ENCODE results near the gene SPATA21. TPM values are rescaled to one million over a fixed set of nuclear protein-coding genes. Genes with fewer than 3 reads are reported as not detected.

Gene SPATA21
- total and polyA plus RNA-seq, 5 donors from 2014 or later, result not detected

DNA sequence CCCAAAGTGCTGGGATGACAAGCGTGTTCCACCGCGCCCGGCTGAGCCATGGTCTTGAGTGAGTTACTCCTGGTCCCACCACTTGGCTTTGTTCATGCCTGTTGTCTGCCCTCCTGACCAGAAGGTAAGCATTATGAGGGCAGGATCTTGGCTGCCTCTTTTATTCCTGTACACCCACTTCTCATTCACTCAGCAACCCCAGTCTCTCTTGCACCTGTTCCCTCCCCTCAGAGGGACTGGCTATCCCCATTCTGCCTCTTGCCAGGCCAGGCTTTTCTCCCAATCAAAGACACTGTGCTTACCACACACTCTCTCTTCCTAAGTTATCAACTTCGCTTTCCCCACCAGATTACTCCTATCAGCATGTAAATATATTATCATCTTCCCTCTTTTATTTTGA, 26.4 kb downstream of the SPATA21 start:
- H3K27me3 ChIP-seq (ENCODE audit: control insufficient read depth, insufficient read depth, low read length), result no peaks in the 10 kb centered on the region
- H3K27ac ChIP-seq (ENCODE audit: insufficient read depth, low read length, poor library complexity, severe bottlenecking), result no peak overlapping the region
- no peaks in the 10 kb centered on the region for H3K9me3 ChIP-seq (ENCODE audit: control insufficient read depth in 2 of 2, low read length in 2 of 2)
- H3K27ac Mint-ChIP-seq, result peak overlapping the region in 1 of 3 donors; percentile 84
- H3K27me3 Mint-ChIP-seq, result peaks cover 21% of the 10 kb centered on the region
- no peaks in the 10 kb centered on the region for H3K36me3 ChIP-seq (ENCODE audit: control insufficient read depth, insufficient read depth, low read length)
- DNase-seq (no peak), ATAC-seq (ENCODE audit: low read depth in 2 of 2) (no peak)
- H3K4me3 ChIP-seq (ENCODE audit: low read depth, low read length), result no peak overlapping the region
- H3K4me1 Mint-ChIP-seq, result peaks cover 0 to 3% (median 0%) of the 10 kb centered on the region in 4 donors
- no peaks in the 10 kb centered on the region for H3K36me3 Mint-ChIP-seq
- H3K4me1 ChIP-seq (ENCODE audit: control insufficient read depth, insufficient read depth, low read length, poor library complexity, severe bottlenecking), result no peaks in the 10 kb centered on the region
- H3K4me3 Mint-ChIP-seq, result no peak overlapping the region
- H3K9me3 Mint-ChIP-seq, result peaks cover 0 to 2% (median 0%) of the 10 kb centered on the region in 7 donors

DNA sequence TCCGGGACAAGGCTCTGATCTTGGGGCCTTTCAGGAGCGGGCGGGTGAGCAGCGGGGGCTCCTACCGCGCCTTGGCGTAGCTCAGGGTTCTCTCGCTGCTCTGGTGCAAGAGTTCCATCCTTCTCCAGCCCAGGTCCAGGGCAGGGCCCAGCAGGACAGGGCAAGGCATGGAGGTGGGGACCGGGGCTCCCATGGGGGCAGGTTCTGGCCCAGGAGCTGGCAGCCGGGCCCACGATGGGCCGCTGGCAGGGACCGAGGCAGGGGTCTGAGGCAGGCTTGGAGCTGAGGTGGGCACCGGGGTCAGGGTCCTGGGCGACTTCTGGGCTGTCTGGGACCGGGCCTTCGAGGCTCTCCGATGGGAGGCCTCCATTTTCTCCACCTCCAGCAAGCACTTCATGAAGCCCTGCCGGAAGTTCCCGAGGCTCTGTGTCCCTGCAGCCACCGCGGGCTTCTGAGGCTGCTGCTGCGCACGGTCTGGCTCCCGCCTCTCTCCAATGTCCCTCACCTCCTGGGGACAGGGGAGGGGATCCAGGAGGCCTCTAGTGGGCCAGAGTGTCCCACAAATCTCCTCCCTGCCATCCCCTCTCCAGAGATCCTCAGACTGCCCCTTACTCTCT, 27.6 kb downstream of the SPATA21 start:
- no peaks in the 10 kb centered on the region for H3K36me3 ChIP-seq (ENCODE audit: control insufficient read depth, insufficient read depth, low read length)
- H3K4me1 ChIP-seq (ENCODE audit: control insufficient read depth, insufficient read depth, low read length, poor library complexity, severe bottlenecking), result no peaks in the 10 kb centered on the region
- Mint-ChIP-seq H3K27me3 (peaks cover 21% of the 10 kb centered on the region), H3K9me3 (peaks cover 0 to 2% (median 0%) of the 10 kb centered on the region in 7 donors), H3K36me3 (no peaks in the 10 kb centered on the region), H3K27ac (peak overlapping the region in 2 of 3 donors; percentile 48 to 54), H3K4me1 (peaks cover 0 to 3% (median 0%) of the 10 kb centered on the region in 4 donors), H3K4me3 (no peak overlapping the region)
- ATAC-seq (ENCODE audit: low read depth in 2 of 2), result no peak
- no peak overlapping the region for H3K4me3 ChIP-seq (ENCODE audit: low read depth, low read length)
- DNase-seq, result no peak
- H3K27ac ChIP-seq (ENCODE audit: insufficient read depth, low read length, poor library complexity, severe bottlenecking), result no peak overlapping the region
- H3K27me3 ChIP-seq (ENCODE audit: control insufficient read depth, insufficient read depth, low read length), result no peaks in the 10 kb centered on the region
- no peaks in the 10 kb centered on the region for H3K9me3 ChIP-seq (ENCODE audit: control insufficient read depth in 2 of 2, low read length in 2 of 2)

DNA sequence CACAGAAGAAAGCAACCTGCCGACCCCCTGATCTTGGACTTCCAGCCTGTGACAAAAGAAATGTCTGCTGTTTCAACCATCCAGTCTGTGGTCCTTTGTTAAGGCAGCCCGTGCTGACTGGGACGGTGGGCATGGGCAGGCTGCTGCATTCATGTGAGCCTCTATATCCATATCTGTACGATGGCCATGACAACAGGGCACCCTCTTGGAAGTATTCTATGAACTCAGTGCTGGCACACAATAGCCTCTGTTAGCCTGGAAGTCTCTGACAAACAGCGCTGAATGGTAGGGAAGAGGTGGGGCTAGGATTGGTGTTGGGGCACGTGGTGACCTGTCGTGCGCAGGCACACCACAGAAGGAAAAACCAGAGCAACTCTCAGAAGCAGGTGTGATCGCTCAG, 30.4 kb downstream of the SPATA21 start:
- H3K36me3 ChIP-seq (ENCODE audit: control insufficient read depth, insufficient read depth, low read length), result no peaks in the 10 kb centered on the region
- Mint-ChIP-seq H3K4me3 (no peak overlapping the region), H3K9me3 (no peaks in the 10 kb centered on the region), H3K27me3 (peaks cover 7% of the 10 kb centered on the region), H3K27ac (no peak overlapping the region), H3K36me3 (no peaks in the 10 kb centered on the region), H3K4me1 (peaks cover 0 to 3% (median 0%) of the 10 kb centered on the region in 4 donors)
- H3K27me3 ChIP-seq (ENCODE audit: control insufficient read depth, insufficient read depth, low read length), result no peaks in the 10 kb centered on the region
- no peaks in the 10 kb centered on the region for H3K4me1 ChIP-seq (ENCODE audit: control insufficient read depth, insufficient read depth, low read length, poor library complexity, severe bottlenecking)
- DNase-seq (no peak), ATAC-seq (ENCODE audit: low read depth in 2 of 2) (no peak)
- no peak overlapping the region for H3K4me3 ChIP-seq (ENCODE audit: low read depth, low read length)
- H3K9me3 ChIP-seq (ENCODE audit: control insufficient read depth in 2 of 2, low read length in 2 of 2), result no peaks in the 10 kb centered on the region
- H3K27ac ChIP-seq (ENCODE audit: insufficient read depth, low read length, poor library complexity, severe bottlenecking), result no peak overlapping the region

DNA sequence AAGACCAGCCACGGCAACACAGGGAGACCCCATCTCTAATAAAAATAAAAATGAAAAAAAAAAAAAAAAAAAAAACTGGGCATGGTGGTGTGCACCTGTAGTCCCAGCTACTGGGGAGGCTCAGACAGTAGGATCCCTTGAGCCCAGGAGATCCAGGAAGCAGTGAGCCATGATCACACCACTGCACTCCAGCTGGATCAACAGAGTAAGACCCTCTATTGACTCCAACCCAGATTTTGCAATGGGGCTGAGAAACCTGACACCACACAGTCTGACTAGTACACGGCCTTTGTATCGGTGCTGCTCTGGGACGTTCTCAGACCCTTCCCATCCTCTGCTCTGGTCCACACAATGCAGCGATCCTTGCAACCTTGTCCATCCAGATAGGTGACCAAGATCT, 31.8 kb downstream of the SPATA21 start:
- Mint-ChIP-seq H3K9me3 (no peaks in the 10 kb centered on the region), H3K4me1 (peaks cover 0 to 3% (median 1%) of the 10 kb centered on the region in 4 donors), H3K27ac (no peak overlapping the region), H3K36me3 (no peaks in the 10 kb centered on the region), H3K27me3 (no peaks in the 10 kb centered on the region), H3K4me3 (no peak overlapping the region)
- no peak overlapping the region for H3K27ac ChIP-seq (ENCODE audit: insufficient read depth, low read length, poor library complexity, severe bottlenecking)
- no peaks in the 10 kb centered on the region for H3K9me3 ChIP-seq (ENCODE audit: control insufficient read depth in 2 of 2, low read length in 2 of 2)
- H3K27me3 ChIP-seq (ENCODE audit: control insufficient read depth, insufficient read depth, low read length), result no peaks in the 10 kb centered on the region
- ATAC-seq (ENCODE audit: low read depth in 2 of 2), result no peak
- no peaks in the 10 kb centered on the region for H3K4me1 ChIP-seq (ENCODE audit: control insufficient read depth, insufficient read depth, low read length, poor library complexity, severe bottlenecking)
- no peak for DNase-seq
- H3K4me3 ChIP-seq (ENCODE audit: low read depth, low read length), result no peak overlapping the region
- H3K36me3 ChIP-seq (ENCODE audit: control insufficient read depth, insufficient read depth, low read length), result no peaks in the 10 kb centered on the region

DNA sequence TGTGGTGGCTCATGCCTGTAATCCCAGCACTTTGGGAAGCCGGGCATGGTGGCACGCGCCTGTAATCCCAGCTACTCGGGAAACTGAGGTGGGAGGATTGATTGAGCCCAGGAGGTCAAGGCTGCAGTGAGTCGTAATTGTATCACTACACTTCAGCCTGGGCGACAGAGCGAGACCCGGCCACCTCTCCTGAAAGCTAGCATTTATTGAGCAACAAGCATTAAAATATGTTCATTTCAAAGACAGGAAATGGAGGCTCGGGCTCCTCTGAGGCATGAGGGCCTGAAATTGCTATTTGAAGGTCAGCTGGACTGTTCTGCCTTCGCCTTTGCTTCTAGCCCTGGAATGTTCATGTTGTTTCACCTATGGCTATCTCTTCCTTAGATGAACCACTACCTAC, 34.5 kb downstream of the SPATA21 start:
- Histone ChIP-seq H3K27me3 (ENCODE audit: control insufficient read depth, insufficient read depth, low read length) (no peaks in the 10 kb centered on the region), H3K4me3 (ENCODE audit: low read depth, low read length) (no peak overlapping the region), H3K36me3 (ENCODE audit: control insufficient read depth, insufficient read depth, low read length) (peaks cover 3% of the 10 kb centered on the region), H3K9me3 (ENCODE audit: control insufficient read depth in 2 of 2, low read length in 2 of 2) (no peaks in the 10 kb centered on the region), H3K4me1 (ENCODE audit: control insufficient read depth, insufficient read depth, low read length, poor library complexity, severe bottlenecking) (no peaks in the 10 kb centered on the region), H3K27ac (ENCODE audit: insufficient read depth, low read length, poor library complexity, severe bottlenecking) (no peak overlapping the region)
- Mint-ChIP-seq H3K9me3 (no peaks in the 10 kb centered on the region), H3K4me1 (peaks cover 0 to 10% (median 5%) of the 10 kb centered on the region in 4 donors), H3K4me3 (no peak overlapping the region), H3K27me3 (no peaks in the 10 kb centered on the region), H3K36me3 (no peaks in the 10 kb centered on the region), H3K27ac (peak overlapping the region in 1 of 3 donors; percentile 82)
- DNase-seq (no peak), ATAC-seq (ENCODE audit: low read depth in 2 of 2) (no peak)

DNA sequence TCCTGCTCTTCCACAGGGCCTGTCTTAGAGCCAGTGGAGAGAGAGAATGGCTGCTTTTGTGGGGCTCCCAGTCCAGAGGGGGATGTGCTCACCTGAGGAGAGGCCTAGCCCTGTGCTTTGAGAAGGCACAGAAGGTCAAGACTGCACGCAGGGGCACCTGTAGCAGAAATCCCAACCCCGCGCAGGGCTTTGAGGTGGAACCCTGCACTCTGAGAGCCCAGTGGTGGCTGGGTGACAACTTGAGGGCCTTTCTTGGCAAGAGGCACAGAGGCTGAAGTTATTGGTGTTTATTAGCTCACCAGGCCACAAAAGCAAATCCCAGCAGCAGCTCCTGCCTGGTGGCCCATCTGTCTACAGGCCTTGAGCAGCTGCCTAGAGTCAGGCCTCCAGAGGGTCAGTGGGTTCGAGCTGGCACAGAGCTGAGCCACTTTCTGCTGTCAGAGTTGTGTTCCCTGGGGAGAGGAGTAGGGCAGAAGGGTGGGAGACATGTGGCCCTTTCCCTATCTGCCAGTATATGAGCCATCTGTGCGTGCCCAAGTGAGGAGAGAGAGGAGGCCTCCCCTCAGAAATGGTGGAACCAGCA, 38.8 kb downstream of the SPATA21 start:
- Histone ChIP-seq H3K36me3 (ENCODE audit: control insufficient read depth, insufficient read depth, low read length) (peaks cover 39% of the 10 kb centered on the region), H3K4me1 (ENCODE audit: control insufficient read depth, insufficient read depth, low read length, poor library complexity, severe bottlenecking) (no peaks in the 10 kb centered on the region), H3K9me3 (ENCODE audit: control insufficient read depth in 2 of 2, low read length in 2 of 2) (no peaks in the 10 kb centered on the region), H3K27me3 (ENCODE audit: control insufficient read depth, insufficient read depth, low read length) (no peaks in the 10 kb centered on the region), H3K4me3 (ENCODE audit: low read depth, low read length) (no peak overlapping the region), H3K27ac (ENCODE audit: insufficient read depth, low read length, poor library complexity, severe bottlenecking) (no peak overlapping the region)
- peaks cover 0 to 15% (median 4%) of the 10 kb centered on the region in 4 donors for H3K4me1 Mint-ChIP-seq
- ATAC-seq (ENCODE audit: low read depth in 2 of 2) (no peak), DNase-seq (no peak)
- peak overlapping the region in 2 of 3 donors; percentile 62 to 96 for H3K27ac Mint-ChIP-seq
- H3K4me3 Mint-ChIP-seq, result no peak overlapping the region
- no peaks in the 10 kb centered on the region for H3K9me3 Mint-ChIP-seq
- H3K36me3 Mint-ChIP-seq, result peaks cover 10% of the 10 kb centered on the region
- H3K27me3 Mint-ChIP-seq, result no peaks in the 10 kb centered on the region

DNA sequence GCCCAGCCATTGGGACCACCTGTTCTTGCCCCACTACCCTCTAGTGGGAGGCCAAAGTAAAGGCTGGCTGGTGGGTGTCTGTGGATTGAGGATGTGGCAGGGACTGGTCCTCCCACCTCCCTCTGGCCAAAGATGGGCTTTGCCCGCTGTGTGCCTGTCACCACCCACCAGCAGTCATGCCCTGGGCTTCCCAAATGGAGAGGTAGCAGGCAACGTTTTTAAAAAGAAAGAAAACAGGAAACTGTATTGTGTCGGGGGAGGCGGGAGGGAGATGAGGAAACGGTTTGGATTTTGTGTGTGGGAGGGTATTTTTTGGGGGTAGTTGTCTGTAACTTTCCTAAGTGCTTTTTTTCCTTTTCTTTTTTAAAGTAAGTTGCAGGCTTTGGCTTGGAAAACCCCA, 40.1 kb downstream of the SPATA21 start:
- no peak overlapping the region for H3K4me3 ChIP-seq (ENCODE audit: low read depth, low read length)
- Mint-ChIP-seq H3K4me3 (no peak overlapping the region), H3K27ac (peak overlapping the region in 2 of 3 donors; percentile 44 to 65), H3K4me1 (peaks cover 0 to 23% (median 13%) of the 10 kb centered on the region in 4 donors), H3K9me3 (no peaks in the 10 kb centered on the region), H3K36me3 (peaks cover 18% of the 10 kb centered on the region), H3K27me3 (no peaks in the 10 kb centered on the region)
- H3K27ac ChIP-seq (ENCODE audit: insufficient read depth, low read length, poor library complexity, severe bottlenecking), result peak overlapping the region; percentile 1
- H3K36me3 ChIP-seq (ENCODE audit: control insufficient read depth, insufficient read depth, low read length), result peaks cover 48% of the 10 kb centered on the region
- ATAC-seq (ENCODE audit: low read depth in 2 of 2), result no peak
- no peaks in the 10 kb centered on the region for H3K4me1 ChIP-seq (ENCODE audit: control insufficient read depth, insufficient read depth, low read length, poor library complexity, severe bottlenecking)
- H3K9me3 ChIP-seq (ENCODE audit: control insufficient read depth in 2 of 2, low read length in 2 of 2), result no peaks in the 10 kb centered on the region
- H3K27me3 ChIP-seq (ENCODE audit: control insufficient read depth, insufficient read depth, low read length), result no peaks in the 10 kb centered on the region
- DNase-seq, result no peak

DNA sequence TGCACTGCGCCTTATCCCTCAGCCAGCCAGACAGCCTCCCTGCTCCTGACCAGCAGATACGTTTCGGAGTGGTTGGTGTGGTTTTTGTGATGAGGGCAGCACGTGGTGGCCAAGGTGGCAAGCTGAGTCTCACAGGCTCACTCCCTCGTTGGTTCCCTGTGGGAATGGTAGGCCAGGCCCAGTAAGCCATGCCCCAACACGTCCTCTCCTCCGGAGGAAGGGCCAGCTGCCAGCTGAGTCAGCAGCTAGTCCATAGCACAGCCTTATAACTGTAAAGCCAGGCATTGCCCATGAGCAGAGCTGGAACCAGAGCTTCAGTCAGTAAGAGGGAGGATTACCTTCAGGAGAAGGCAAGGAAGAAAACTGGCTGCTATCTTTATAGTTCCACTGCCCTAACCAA, 40.6 kb downstream of the SPATA21 start:
- DNase-seq (no peak), ATAC-seq (ENCODE audit: low read depth in 2 of 2) (no peak)
- Histone ChIP-seq H3K27me3 (ENCODE audit: control insufficient read depth, insufficient read depth, low read length) (no peaks in the 10 kb centered on the region), H3K27ac (ENCODE audit: insufficient read depth, low read length, poor library complexity, severe bottlenecking) (no peak overlapping the region), H3K4me1 (ENCODE audit: control insufficient read depth, insufficient read depth, low read length, poor library complexity, severe bottlenecking) (peaks cover under 1% of the 10 kb centered on the region), H3K4me3 (ENCODE audit: low read depth, low read length) (no peak overlapping the region), H3K9me3 (ENCODE audit: control insufficient read depth in 2 of 2, low read length in 2 of 2) (no peaks in the 10 kb centered on the region), H3K36me3 (ENCODE audit: control insufficient read depth, insufficient read depth, low read length) (peaks cover 51% of the 10 kb centered on the region)
- Mint-ChIP-seq H3K4me1 (peaks cover 0 to 24% (median 17%) of the 10 kb centered on the region in 4 donors), H3K36me3 (peaks cover 18% of the 10 kb centered on the region), H3K4me3 (no peak overlapping the region), H3K27me3 (no peaks in the 10 kb centered on the region), H3K9me3 (no peaks in the 10 kb centered on the region), H3K27ac (peak overlapping the region in 1 of 3 donors; percentile 14)
